ENCODE results near the gene VSX2.

Gene VSX2

GRCh38 chr14:74216671-74217070 lies 22.6 kb upstream of the VSX2 start:
- H3K4me1 Mint-ChIP-seq (ENCODE audit: low read depth), result no peaks in the 10 kb centered on the region
- no peaks in the 10 kb centered on the region for H3K36me3 Mint-ChIP-seq (ENCODE audit: low read depth)
- no peaks in the 10 kb centered on the region for H3K9me3 Mint-ChIP-seq
- no peak overlapping the region for H3K27ac Mint-ChIP-seq
- no peak overlapping the region for H3K4me3 Mint-ChIP-seq
- H3K27me3 Mint-ChIP-seq, result peaks cover 23% of the 10 kb centered on the region

DNA sequence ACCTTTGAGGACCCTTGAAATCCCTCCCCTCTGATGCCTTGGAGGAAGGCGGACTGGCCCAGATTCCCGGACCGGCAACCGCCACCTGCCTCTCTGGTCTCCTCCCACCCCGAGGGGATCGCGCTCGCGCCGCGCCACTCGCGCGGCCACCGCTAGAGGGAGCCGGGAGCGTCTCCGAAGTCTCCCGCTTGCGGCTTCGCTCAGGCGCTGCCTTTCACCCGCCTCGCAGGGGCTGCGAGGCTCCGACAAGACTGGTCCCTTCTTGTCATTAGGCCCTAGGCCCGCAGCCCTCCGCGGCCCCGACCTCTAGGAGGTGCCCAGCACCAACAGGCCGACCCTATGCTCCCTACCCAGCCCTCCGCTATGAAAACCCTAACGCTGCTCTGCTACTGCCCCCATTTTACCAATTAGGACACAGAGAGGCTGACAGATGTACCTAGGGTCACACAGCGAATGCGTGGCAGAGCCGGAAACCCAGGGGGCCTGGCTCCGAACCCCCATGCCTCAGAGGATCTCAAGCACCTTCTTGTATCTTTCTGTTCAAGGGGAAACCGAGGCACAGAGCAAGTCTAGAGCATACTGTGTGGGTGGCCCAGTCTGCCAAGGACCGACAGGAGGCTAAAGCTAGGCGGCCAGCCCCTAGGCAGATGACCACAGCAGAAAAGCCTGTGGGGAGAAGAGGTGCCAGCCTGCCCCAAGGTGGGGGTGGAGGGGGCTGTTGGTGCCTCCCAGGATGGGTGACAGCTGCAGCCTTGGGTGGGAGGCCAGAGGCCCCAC lies 21.4 kb upstream of the VSX2 start:
- Mint-ChIP-seq H3K9me3 (no peaks in the 10 kb centered on the region), H3K36me3 (ENCODE audit: low read depth) (no peaks in the 10 kb centered on the region), H3K4me1 (ENCODE audit: low read depth) (no peaks in the 10 kb centered on the region), H3K27ac (no peak overlapping the region), H3K27me3 (peaks cover 27% of the 10 kb centered on the region), H3K4me3 (no peak overlapping the region)

GRCh38 chr14:74218462-74218861 lies 20.8 kb upstream of the VSX2 start:
- Mint-ChIP-seq H3K27me3 (peaks cover 27% of the 10 kb centered on the region), H3K4me1 (ENCODE audit: low read depth) (no peaks in the 10 kb centered on the region), H3K4me3 (no peak overlapping the region), H3K36me3 (ENCODE audit: low read depth) (no peaks in the 10 kb centered on the region), H3K27ac (no peak overlapping the region), H3K9me3 (no peaks in the 10 kb centered on the region)

DNA sequence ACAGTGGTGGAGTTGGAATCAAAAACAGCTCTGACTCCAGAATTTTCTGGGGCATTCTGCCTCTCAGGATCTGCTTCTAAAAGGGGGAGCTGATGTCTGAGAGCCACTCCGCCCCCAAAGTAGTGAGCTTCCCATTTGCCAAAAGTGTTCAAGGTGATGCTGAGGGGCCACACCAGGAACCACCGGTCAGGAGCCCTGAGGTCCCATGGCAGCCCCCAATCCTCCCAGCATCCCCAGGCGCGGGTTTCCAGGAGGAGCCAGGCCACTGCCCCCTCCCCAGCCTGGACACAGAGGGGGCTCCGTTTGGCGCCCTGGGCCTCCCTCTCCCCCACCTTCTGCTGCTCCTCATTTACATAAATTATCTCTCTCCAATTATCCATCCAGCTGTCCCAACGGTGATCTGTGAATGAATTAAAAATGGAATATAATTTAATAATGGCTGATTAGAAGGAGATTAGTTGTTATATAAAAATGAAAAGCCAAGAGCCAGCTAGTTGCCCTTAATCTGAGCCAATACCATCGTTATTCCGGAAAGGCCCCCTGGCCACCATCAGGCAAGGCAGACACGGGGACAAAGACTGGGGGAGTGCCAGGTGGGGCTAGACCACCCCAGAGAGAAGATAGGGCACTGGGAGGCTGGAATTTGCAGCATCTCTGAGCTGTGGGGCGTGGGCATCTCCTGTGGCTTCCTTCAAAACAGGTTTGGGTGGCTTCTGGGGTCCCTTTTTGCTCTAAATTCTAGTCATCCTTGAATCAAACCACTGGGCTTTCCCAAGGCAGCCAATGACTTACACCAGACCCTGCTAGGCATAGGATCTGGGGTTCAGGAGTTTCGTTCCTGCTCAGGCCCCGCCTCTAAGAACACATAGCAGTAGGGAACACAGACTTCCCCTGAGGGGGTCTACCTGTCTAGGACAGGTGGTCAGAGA lies 19.7 kb upstream of the VSX2 start:
- Mint-ChIP-seq H3K4me3 (no peak overlapping the region), H3K27me3 (peaks cover 27% of the 10 kb centered on the region), H3K27ac (no peak overlapping the region), H3K4me1 (ENCODE audit: low read depth) (no peaks in the 10 kb centered on the region), H3K9me3 (no peaks in the 10 kb centered on the region), H3K36me3 (ENCODE audit: low read depth) (no peaks in the 10 kb centered on the region)

DNA sequence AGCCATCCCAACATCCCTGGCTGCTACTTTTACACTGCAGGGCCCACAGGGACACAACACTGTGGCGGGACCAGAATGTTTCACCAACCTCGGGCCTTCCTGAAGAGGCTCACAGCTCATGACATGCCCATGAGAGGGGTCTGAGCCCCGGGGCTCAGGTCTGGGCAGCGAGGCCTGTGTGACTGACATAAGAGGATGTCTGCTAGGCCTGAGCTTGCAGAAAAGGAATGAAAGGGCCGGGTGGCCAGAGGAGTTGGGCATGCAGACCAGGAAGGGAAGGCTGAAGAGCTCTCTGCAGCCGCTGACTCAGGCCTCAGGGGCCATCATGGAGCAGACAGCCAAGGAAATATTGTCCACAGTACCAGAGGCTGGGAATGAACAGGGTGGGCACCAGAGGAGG lies 18.3 kb upstream of the VSX2 start:
- Mint-ChIP-seq H3K9me3 (no peaks in the 10 kb centered on the region), H3K36me3 (ENCODE audit: low read depth) (no peaks in the 10 kb centered on the region), H3K27ac (no peak overlapping the region), H3K4me1 (ENCODE audit: low read depth) (no peaks in the 10 kb centered on the region), H3K27me3 (peaks cover 21% of the 10 kb centered on the region), H3K4me3 (no peak overlapping the region)

GRCh38 chr14:74221741-74222140 lies 17.5 kb upstream of the VSX2 start:
- H3K9me3 Mint-ChIP-seq, result no peaks in the 10 kb centered on the region
- H3K27me3 Mint-ChIP-seq, result peaks cover 21% of the 10 kb centered on the region
- H3K36me3 Mint-ChIP-seq (ENCODE audit: low read depth), result no peaks in the 10 kb centered on the region
- no peak overlapping the region for H3K27ac Mint-ChIP-seq
- no peaks in the 10 kb centered on the region for H3K4me1 Mint-ChIP-seq (ENCODE audit: low read depth)
- no peak overlapping the region for H3K4me3 Mint-ChIP-seq

DNA sequence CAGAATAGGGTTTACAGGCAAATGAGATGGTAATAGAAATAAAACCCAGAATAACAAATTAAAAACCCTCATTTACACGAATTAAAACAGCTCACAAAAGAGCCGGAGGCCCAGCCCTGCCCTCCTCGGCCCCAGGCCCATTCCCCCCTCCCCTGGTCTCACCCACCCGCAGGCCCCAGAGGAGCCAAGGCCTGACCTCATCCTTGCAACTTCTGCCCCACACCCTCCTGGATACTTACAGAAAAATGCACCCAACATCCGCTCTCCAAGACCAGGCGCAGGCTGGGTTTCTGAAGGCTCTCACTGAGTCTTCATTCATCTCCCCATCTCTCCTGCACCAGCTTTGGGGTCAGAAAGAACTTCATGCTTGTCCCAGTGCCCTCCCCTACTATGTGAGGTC lies 16.2 kb upstream of the VSX2 start:
- H3K27ac Mint-ChIP-seq, result no peak overlapping the region
- no peaks in the 10 kb centered on the region for H3K9me3 Mint-ChIP-seq
- no peaks in the 10 kb centered on the region for H3K4me1 Mint-ChIP-seq (ENCODE audit: low read depth)
- no peaks in the 10 kb centered on the region for H3K36me3 Mint-ChIP-seq (ENCODE audit: low read depth)
- H3K4me3 Mint-ChIP-seq, result no peak overlapping the region
- H3K27me3 Mint-ChIP-seq, result peaks cover 15% of the 10 kb centered on the region

DNA sequence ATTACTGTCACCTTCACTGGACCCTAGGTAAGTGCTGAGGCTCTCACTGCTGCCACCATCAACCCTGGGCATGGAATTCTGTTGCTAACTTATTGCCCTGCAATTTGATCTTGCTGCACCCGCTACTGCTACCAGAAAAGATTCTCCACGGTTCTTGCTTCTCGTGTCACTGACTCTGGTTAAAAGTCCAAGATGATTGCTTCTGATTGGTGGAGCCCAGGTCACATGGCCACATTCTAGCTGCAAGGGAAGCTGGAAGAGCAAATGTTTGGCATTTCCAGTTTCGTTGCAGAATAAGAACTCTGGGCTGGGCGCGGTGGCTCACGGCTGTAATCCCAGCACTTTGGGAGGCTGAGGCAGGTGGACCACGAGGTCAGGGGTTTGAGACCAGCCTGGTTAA lies 7.5 kb upstream of the VSX2 start:
- H3K36me3 Mint-ChIP-seq (ENCODE audit: low read depth), result no peaks in the 10 kb centered on the region
- H3K4me1 Mint-ChIP-seq (ENCODE audit: low read depth), result no peaks in the 10 kb centered on the region
- H3K9me3 Mint-ChIP-seq, result peaks cover 4% of the 10 kb centered on the region
- peaks cover 44% of the 10 kb centered on the region for H3K27me3 Mint-ChIP-seq
- H3K4me3 Mint-ChIP-seq, result no peak overlapping the region
- H3K27ac Mint-ChIP-seq, result no peak overlapping the region

GRCh38 chr14:74235017-74235416 lies 4.2 kb upstream of the VSX2 start:
- Mint-ChIP-seq H3K27me3 (peaks cover 55% of the 10 kb centered on the region), H3K36me3 (ENCODE audit: low read depth) (no peaks in the 10 kb centered on the region), H3K4me1 (ENCODE audit: low read depth) (no peaks in the 10 kb centered on the region), H3K4me3 (no peak overlapping the region), H3K27ac (no peak overlapping the region), H3K9me3 (peaks cover 4% of the 10 kb centered on the region)

- H3K4me1 Mint-ChIP-seq (ENCODE audit: low read depth), result peaks cover 22% of the 10 kb centered on the region
- H3K4me3 Mint-ChIP-seq, result no peak overlapping the region
- H3K27ac Mint-ChIP-seq, result no peak overlapping the region
- no peaks in the 10 kb centered on the region for H3K36me3 Mint-ChIP-seq (ENCODE audit: low read depth)
- peaks cover under 1% of the 10 kb centered on the region for H3K9me3 Mint-ChIP-seq
- peaks cover 62% of the 10 kb centered on the region for H3K27me3 Mint-ChIP-seq
These were observed 1.8 kb upstream of the VSX2 start for GRCh38 chr14:74237441-74237840.

- peak overlapping the region; percentile 56 for H3K4me3 Mint-ChIP-seq
- H3K9me3 Mint-ChIP-seq, result no peaks in the 10 kb centered on the region
- H3K36me3 Mint-ChIP-seq (ENCODE audit: low read depth), result no peaks in the 10 kb centered on the region
- H3K4me1 Mint-ChIP-seq (ENCODE audit: low read depth), result peaks cover 24% of the 10 kb centered on the region
- H3K27ac Mint-ChIP-seq, result no peak overlapping the region
- H3K27me3 Mint-ChIP-seq, result peaks cover 80% of the 10 kb centered on the region
These were observed 872 bp downstream of the VSX2 start for GRCh38 chr14:74239848-74240793.

- Mint-ChIP-seq H3K9me3 (no peaks in the 10 kb centered on the region), H3K4me3 (peak overlapping the region; percentile 56), H3K27ac (no peak overlapping the region), H3K36me3 (ENCODE audit: low read depth) (no peaks in the 10 kb centered on the region), H3K27me3 (peaks cover 83% of the 10 kb centered on the region), H3K4me1 (ENCODE audit: low read depth) (peaks cover 24% of the 10 kb centered on the region)
These were observed 1.8 kb downstream of the VSX2 start for GRCh38 chr14:74240794-74241651.

- Mint-ChIP-seq H3K4me1 (ENCODE audit: low read depth) (peaks cover 24% of the 10 kb centered on the region), H3K4me3 (peak overlapping the region; percentile 48), H3K9me3 (no peaks in the 10 kb centered on the region), H3K27me3 (peaks cover 85% of the 10 kb centered on the region), H3K36me3 (ENCODE audit: low read depth) (no peaks in the 10 kb centered on the region), H3K27ac (no peak overlapping the region)
These were observed 2.4 kb downstream of the VSX2 start for GRCh38 chr14:74241652-74242017.
